ENCODE data around the gene ARHGAP36. TPM values are rescaled to one million over a fixed set of nuclear protein-coding genes. Genes with fewer than 3 reads are reported as not detected.

Gene ARHGAP36
- total RNA-seq, 1 donor from 2014 or later: 2.0 TPM

- intact Hi-C loops (cut with DNase I): no loop called here
- H3K4me1 ChIP-seq: no peaks in the 10 kb centered on the region
- TF ChIP-seq POLR2A (IDR thresholded peaks at IDR 0.05) (no peak), POLR2AphosphoS5 (IDR thresholded peaks at IDR 0.05; ENCODE audit: insufficient read depth in 1 of 2, low read depth in 1 of 2) (no peak), CTCF (IDR thresholded peaks at IDR 0.05) (no peak)
- no peaks in the 10 kb centered on the region for H3K27me3 ChIP-seq
- no peaks in the 10 kb centered on the region for H3K36me3 ChIP-seq
- DNase-seq (ENCODE audit: extremely low spot score in 2 of 2): peak in 1 of 2 donors; percentile 22
- no peaks in the 10 kb centered on the region for H3K9me3 ChIP-seq
- no peak overlapping the region for H3K4me3 ChIP-seq
- H3K27ac ChIP-seq: no peak overlapping the region
Observed at GRCh38 chrX:131047180-131047579, 11.0 kb upstream of the ARHGAP36 start.

- no peaks in the 10 kb centered on the region for H3K27me3 ChIP-seq
- TF ChIP-seq POLR2A (IDR thresholded peaks at IDR 0.05) (no peak), CTCF (IDR thresholded peaks at IDR 0.05) (no peak), POLR2AphosphoS5 (IDR thresholded peaks at IDR 0.05; ENCODE audit: insufficient read depth in 1 of 2, low read depth in 1 of 2) (no peak)
- DNase-seq (ENCODE audit: extremely low spot score in 2 of 2): peak in 1 of 2 donors; percentile 19
Observed at GRCh38 chrX:131053076-131053475, 5.1 kb upstream of the ARHGAP36 start.

GRCh38 chrX:131054906-131055305, 3.2 kb upstream of the ARHGAP36 start:
- intact Hi-C loops (cut with DNase I): no loop called here
- Histone ChIP-seq H3K4me1 (no peaks in the 10 kb centered on the region), H3K36me3 (no peaks in the 10 kb centered on the region), H3K27me3 (no peaks in the 10 kb centered on the region), H3K27ac (no peak overlapping the region), H3K4me3 (no peak overlapping the region), H3K9me3 (no peaks in the 10 kb centered on the region)
- no peak for TF ChIP-seq POLR2A (IDR thresholded peaks at IDR 0.05)
- TF ChIP-seq CTCF (IDR thresholded peaks at IDR 0.05): no peak
- no peak for TF ChIP-seq POLR2AphosphoS5 (IDR thresholded peaks at IDR 0.05; ENCODE audit: insufficient read depth in 1 of 2, low read depth in 1 of 2)
- DNase-seq (ENCODE audit: extremely low spot score in 2 of 2): no peak

More at GRCh38 chrX:131053076-131053475, 5.1 kb upstream of the ARHGAP36 start:
- Histone ChIP-seq H3K9me3 (no peaks in the 10 kb centered on the region), H3K27ac (no peak overlapping the region), H3K4me3 (no peak overlapping the region), H3K36me3 (no peaks in the 10 kb centered on the region), H3K4me1 (no peaks in the 10 kb centered on the region)
- intact Hi-C loops (cut with DNase I): no loop called here

- no peak overlapping the region for H3K4me3 ChIP-seq
Observed at GRCh38 chrX:131057706-131058105, 440 bp upstream of the ARHGAP36 start.

More at GRCh38 chrX:131057706-131058105, 440 bp upstream of the ARHGAP36 start:
- intact Hi-C loops (cut with DNase I): no loop called here
- Histone ChIP-seq H3K4me1 (no peaks in the 10 kb centered on the region), H3K36me3 (no peaks in the 10 kb centered on the region), H3K9me3 (no peaks in the 10 kb centered on the region), H3K27me3 (no peaks in the 10 kb centered on the region), H3K27ac (no peak overlapping the region)
- TF ChIP-seq POLR2AphosphoS5 (IDR thresholded peaks at IDR 0.05; ENCODE audit: insufficient read depth in 1 of 2, low read depth in 1 of 2): no peak
- TF ChIP-seq CTCF (IDR thresholded peaks at IDR 0.05): no peak
- no peak for TF ChIP-seq POLR2A (IDR thresholded peaks at IDR 0.05)
- DNase-seq (ENCODE audit: extremely low spot score in 2 of 2): no peak

All from vagina (tissue), 2 donors.